Heart left ventricle (tissue), 16 donors: ENCODE results near the gene CALU. TPM values are rescaled to one million over a fixed set of nuclear protein-coding genes. Genes with fewer than 3 reads are reported as not detected.
A peak's percentile ranks its signal among the peaks of the same experiment; 100 is the strongest.

Experiments used
- ATAC-seq, 4 donors: fragments of 200-7000 bp; cut with Tn5 transposase; one replicate each; pipeline ENCODE4 v1.9.1; 2020 to 2022; ENCODE audit warnings: moderate library complexity in 4 of 4, mild to moderate bottlenecking in 3 of 4, moderate number of reproducible peaks in 1 of 4
- DNase-seq, 5 donors: peaks; one replicate each; pipeline ENCODE4 v3.0.0-alpha.2; 2020
- H3K27ac ChIP-seq, 12 donors: fragments of 200-600 bp; sonication (generic) in 4 of 12; one replicate each; pipeline versions ENCODE4 v1.5.0 to v1.8.0; 2016 to 2022; ENCODE audit warnings: mild to moderate bottlenecking in 2 of 12
- H3K27me3 ChIP-seq, 9 donors: fragments of 200-600 bp; sonication (generic) in 2 of 9; one replicate each; pipeline versions ENCODE4 v1.5.1 to v1.8.0; 2016 to 2022; ENCODE audit warnings: mild to moderate bottlenecking in 3 of 9
- H3K36me3 ChIP-seq, 9 donors: fragments of 200-600 bp; sonication (generic) in 2 of 9; one replicate each; pipeline versions ENCODE4 v1.5.0 to v1.8.0; 2018 to 2022; ENCODE audit warnings: mild to moderate bottlenecking in 2 of 9
- H3K4me1 ChIP-seq, 12 donors: fragments of 200-600 bp; sonication (generic) in 4 of 12; one replicate each; pipeline versions ENCODE4 v1.5.0 to v1.8.0; 2016 to 2022; ENCODE audit warnings: mild to moderate bottlenecking in 3 of 12
- H3K4me3 ChIP-seq, 12 donors: fragments of 200-600 bp; sonication (generic) in 4 of 12; one replicate each; pipeline versions ENCODE4 v1.5.0 to v1.8.0; 2017 to 2022; ENCODE audit warnings: mild to moderate bottlenecking in 9 of 12, moderate library complexity in 4 of 12
- H3K9me3 ChIP-seq, 12 donors: fragments of 200-600 bp; sonication (generic) in 4 of 12; one replicate each; pipeline versions ENCODE4 v1.5.0 to v1.8.0; 2016 to 2022; ENCODE audit warnings: mild to moderate bottlenecking in 1 of 12
- CTCF ChIP-seq, 12 donors: fragments of 200-600 bp; sonication (generic) in 4 of 12; IDR thresholded peaks; one replicate each; pipeline versions ENCODE4 v1.5.0 to v1.8.0; 2018 to 2022; ENCODE audit warnings: antibody characterized with exemption in 12 of 12, mild to moderate bottlenecking in 5 of 12
- POLR2A ChIP-seq, 2 donors: fragments of 450-650 bp; IDR thresholded peaks; one replicate each; pipeline ENCODE4 v1.6.1; 2017; ENCODE audit warnings: antibody characterized with exemption in 2 of 2, mild to moderate bottlenecking in 2 of 2, moderate library complexity in 2 of 2
- WGBS, 4 donors: extraction: QIAGEN DNeasy Blood & Tissue Kit in 2 of 4; methylation state at CpG; one replicate each; pipeline versions ENCODE4 v1.1.5 to v1.1.7; 2013 to 2018; 5-methylcytosine and 5-hydroxymethylcytosine counted together
- intact Hi-C, 10 donors: fragments of 100-400 bp; cut with DNase I; formaldehyde crosslinking; loops; one replicate each; pipeline versions ENCODE4 v1.11.1 to v1.14.2; 2022
- polyA plus RNA-seq, 2 donors: library from polyadenylated mRNA; stranded (reverse); fragments of 200-250 nt; gene quantifications; one replicate each; pipeline ENCODE4 v1.2.3, GENCODE V29; 2013
- total RNA-seq, 9 donors: library from RNA; depleted of rRNA in 2 of 9; stranded (reverse); fragments of >200 nt in 2 of 9; fragmentation: NEBNext Ultra II Directional in 3 of 9; extraction: Animal tissue kit (Norgen Biotek cat#: 25700) in 3 of 9; gene quantifications; one replicate each; pipeline versions ENCODE4 v1.1.0 to v1.2.4, GENCODE V29; 2016 to 2023
- donor health status: ischemic (EF 13 %, LVEDD 7.1; RV severe dilation, severe dysfunction).
- donor health status: healthy with polysubstance abuse.
- donor health status: DM: no; HTN: yes; CAD: no.
- donor health status: DM: no; HTN: no; CAD: no.
- donor health status: ischemic (EF 25% LVEDD 6.9; RV normal size, moderate dysfunction).
- donor health status: ischemic (EF 25% LVEDD 5.7; RV mildly dilated, moderate dysfunction).
- donor health status: healthy.
- donor health status: DM: yes; HTN: yes; CAD: no.
- donor health status: ischemic (EF 35%, LVEDD 5.7; RV mildly dilated, moderate dysfunction).
- donor health status: nonischemic (EF 11% LVEDD 7.7; RV severe dilation, severe dysfunction).
- donor health status: DM: yes; HTN: yes; CAD: no.
- donor health status: PGD.
- donor health status: ischemic (EF 29% LVEDD 5.4; RV normal size, mild dysfunction).
- donor health status: nonischemic (EF 23%, LVEDD 6.1; RV moderate dilation, normal function).

Gene CALU
- total and polyA plus RNA-seq, 11 donors: 51.4 to 689 (median 257) TPM

GRCh38 chr7:128791972-128792327, 52.8 kb downstream of the CALU start:
- TF ChIP-seq POLR2A (IDR thresholded peaks at IDR 0.05) (no peak), CTCF (IDR thresholded peaks at IDR 0.05) (no peak)
- Histone ChIP-seq H3K4me1 (peaks cover 0 to 30% (median 19%) of the 10 kb centered on the region in 12 donors), H3K9me3 (no peaks in the 10 kb centered on the region), H3K36me3 (no peaks in the 10 kb centered on the region), H3K4me3 (peak overlapping the region; percentile 62 to 94 (median 78)), H3K27me3 (no peaks in the 10 kb centered on the region), H3K27ac (peak overlapping the region in 3 of 12 donors; percentile 34 to 88 (median 71))
- intact Hi-C loops: loop anchor here in 7 of 10 donors (5.0 to 10.0 kb wide), 8 partner anchors 35 to 90 kb away; partner anchors contain the start of genes ATP6V1F (in 2 of the 7), CALU (in 2 of the 7) and FLNC (in 1 of the 7)
- DNase-seq (no peak), ATAC-seq (peak in 1 of 4 donors; percentile 7)
- WGBS, 4 donors: 17 to 37% (median 26%) methylated on average over 8 to 9 of the region's 9 CpGs

GRCh38 chr7:128792471-128793180, 53.5 kb downstream of the CALU start:
- ATAC-seq (peak in 2 of 4 donors; percentile 28 to 59), DNase-seq (peak in 3 of 5 donors; percentile 29 to 57 (median 47))
- no peaks in the 10 kb centered on the region for H3K9me3 ChIP-seq
- intact Hi-C loops: loop anchor here in 7 of 10 donors (5.0 to 10.0 kb wide), 8 partner anchors 35 to 90 kb away; partner anchors contain the start of genes ATP6V1F (in 2 of the 7), CALU (in 2 of the 7) and FLNC (in 1 of the 7)
- TF ChIP-seq CTCF (IDR thresholded peaks at IDR 0.05): no peak
- TF ChIP-seq POLR2A (IDR thresholded peaks at IDR 0.05): no peak
- no peaks in the 10 kb centered on the region for H3K36me3 ChIP-seq
- 39 to 47% (median 44%) methylated on average over 9 to 10 of the region's 10 CpGs for WGBS, 4 donors
- peaks cover 0 to 30% (median 19%) of the 10 kb centered on the region in 12 donors for H3K4me1 ChIP-seq
- no peaks in the 10 kb centered on the region for H3K27me3 ChIP-seq
- peak overlapping the region in 2 of 12 donors; percentile 76 to 77 for H3K4me3 ChIP-seq
- peak overlapping the region in 1 of 12 donors; percentile 34 for H3K27ac ChIP-seq

GRCh38 chr7:128793181-128793547, 54.0 kb downstream of the CALU start:
- Histone ChIP-seq H3K27me3 (no peaks in the 10 kb centered on the region), H3K27ac (no peak overlapping the region), H3K9me3 (no peaks in the 10 kb centered on the region), H3K4me1 (peaks cover 0 to 30% (median 19%) of the 10 kb centered on the region in 12 donors), H3K4me3 (no peak overlapping the region), H3K36me3 (no peaks in the 10 kb centered on the region)
- DNase-seq (no peak), ATAC-seq (no peak)
- intact Hi-C loops: loop anchor here in 7 of 10 donors (5.0 to 10.0 kb wide), 8 partner anchors 34 to 89 kb away; partner anchors contain the start of genes ATP6V1F (in 2 of the 7), CALU (in 2 of the 7) and FLNC (in 1 of the 7)
- 84 to 93% (median 89%) methylated on average over 5 of the region's 5 CpGs for WGBS, 4 donors
- TF ChIP-seq CTCF (IDR thresholded peaks at IDR 0.05) (no peak), POLR2A (IDR thresholded peaks at IDR 0.05) (no peak)

GRCh38 chr7:128794020-128794419, 54.9 kb downstream of the CALU start:
- no peak overlapping the region for H3K27ac ChIP-seq
- 67 to 71% (median 68%) methylated on average over 3 of the region's 3 CpGs for WGBS, 4 donors
- H3K36me3 ChIP-seq: no peaks in the 10 kb centered on the region
- H3K4me3 ChIP-seq: no peak overlapping the region
- ATAC-seq (no peak), DNase-seq (no peak)
- no peak for TF ChIP-seq POLR2A (IDR thresholded peaks at IDR 0.05)
- TF ChIP-seq CTCF (IDR thresholded peaks at IDR 0.05): peak in 2 of 12 donors; percentile 5 to 19
- H3K9me3 ChIP-seq: no peaks in the 10 kb centered on the region
- intact Hi-C loops: loop anchor here in 7 of 10 donors (5.0 to 10.0 kb wide), 8 partner anchors 33 to 88 kb away; partner anchors contain the start of genes ATP6V1F (in 2 of the 7), CALU (in 2 of the 7) and FLNC (in 1 of the 7)
- peaks cover 0 to 30% (median 19%) of the 10 kb centered on the region in 12 donors for H3K4me1 ChIP-seq
- no peaks in the 10 kb centered on the region for H3K27me3 ChIP-seq
